ENCODE results near the gene PDCD11. TPM values are rescaled to one million over a fixed set of nuclear protein-coding genes. Genes with fewer than 3 reads are reported as not detected.

The PDCD11 gene
- total and polyA plus RNA-seq, 2 experiments from 2014 or later, result 14.8 to 15.5 TPM

GRCh38 chr10:103419101-103419500, 22.7 kb downstream of the PDCD11 start:
- Histone ChIP-seq H3K36me3 (replicated peaks; ENCODE audit: insufficient read depth, low read depth) (no peaks in the 10 kb centered on the region), H3K4me2 (no peak overlapping the region), H3K79me2 (no peaks in the 10 kb centered on the region), H2AFZ (no peak overlapping the region), H4K20me1 (ENCODE audit: insufficient read depth, poor library complexity, severe bottlenecking) (no peaks in the 10 kb centered on the region), H3K27ac (no peak overlapping the region), H3K27me3 (no peaks in the 10 kb centered on the region), H3K4me3 (no peak overlapping the region), H3K9me2 (replicated peaks; ENCODE audit: insufficient read depth) (no peaks in the 10 kb centered on the region), H3K4me1 (ENCODE audit: insufficient read depth) (no peaks in the 10 kb centered on the region), H3K9me3 (ENCODE audit: low read depth) (no peaks in the 10 kb centered on the region)
- no peak for TF ChIP-seq EZH2phosphoT487 (IDR thresholded peaks at IDR 0.05; ENCODE audit: low read depth, severe bottlenecking, unreplicated experiment)
- WGBS (ENCODE audit: low lambda C conversion rate, missing lambda C conversion rate), result 96% methylated on average over 4 of the region's 4 CpGs
- DNase-seq (ENCODE audit: low spot score), result no peak

GRCh38 chr10:103423748-103424147, 27.3 kb downstream of the PDCD11 start:
- no peak for DNase-seq (ENCODE audit: low spot score)
- no peaks in the 10 kb centered on the region for H3K36me3 ChIP-seq (replicated peaks; ENCODE audit: insufficient read depth, low read depth)

GRCh38 chr10:103427866-103428265, 31.4 kb downstream of the PDCD11 start:
- WGBS (ENCODE audit: low lambda C conversion rate, missing lambda C conversion rate), result 89% methylated on average over 9 of the region's 9 CpGs
- no peaks in the 10 kb centered on the region for H3K36me3 ChIP-seq (replicated peaks; ENCODE audit: insufficient read depth, low read depth)

More at GRCh38 chr10:103423748-103424147, 27.3 kb downstream of the PDCD11 start:
- Histone ChIP-seq H3K79me2 (no peaks in the 10 kb centered on the region), H3K4me1 (ENCODE audit: insufficient read depth) (no peaks in the 10 kb centered on the region), H3K4me3 (no peak overlapping the region), H4K20me1 (ENCODE audit: insufficient read depth, poor library complexity, severe bottlenecking) (no peaks in the 10 kb centered on the region), H3K9me3 (ENCODE audit: low read depth) (no peaks in the 10 kb centered on the region), H3K9me2 (replicated peaks; ENCODE audit: insufficient read depth) (no peaks in the 10 kb centered on the region), H3K27me3 (no peaks in the 10 kb centered on the region), H2AFZ (no peak overlapping the region), H3K4me2 (no peak overlapping the region), H3K27ac (no peak overlapping the region)
- 93% methylated on average over 5 of the region's 5 CpGs for WGBS (ENCODE audit: low lambda C conversion rate, missing lambda C conversion rate)
- no peak for TF ChIP-seq EZH2phosphoT487 (IDR thresholded peaks at IDR 0.05; ENCODE audit: low read depth, severe bottlenecking, unreplicated experiment)
- TF ChIP-seq CTCF (IDR thresholded peaks at IDR 0.05; ENCODE audit: poor library complexity), result no peak
- no peak for TF ChIP-seq EZH2 (IDR thresholded peaks at IDR 0.05; ENCODE audit: borderline replicate concordance)

More at GRCh38 chr10:103427866-103428265, 31.4 kb downstream of the PDCD11 start:
- H4K20me1 ChIP-seq (ENCODE audit: insufficient read depth, poor library complexity, severe bottlenecking), result no peaks in the 10 kb centered on the region
- no peaks in the 10 kb centered on the region for H3K27me3 ChIP-seq
- DNase-seq (ENCODE audit: low spot score), result no peak
- TF ChIP-seq EZH2phosphoT487 (IDR thresholded peaks at IDR 0.05; ENCODE audit: low read depth, severe bottlenecking, unreplicated experiment), result no peak
- TF ChIP-seq CTCF (IDR thresholded peaks at IDR 0.05; ENCODE audit: poor library complexity), result no peak
- TF ChIP-seq EZH2 (IDR thresholded peaks at IDR 0.05; ENCODE audit: borderline replicate concordance), result no peak
- no peak overlapping the region for H3K4me2 ChIP-seq
- no peaks in the 10 kb centered on the region for H3K4me1 ChIP-seq (ENCODE audit: insufficient read depth)
- H3K9me2 ChIP-seq (replicated peaks; ENCODE audit: insufficient read depth), result no peaks in the 10 kb centered on the region
- H3K4me3 ChIP-seq, result no peak overlapping the region
- H3K27ac ChIP-seq, result no peak overlapping the region
- H2AFZ ChIP-seq, result no peak overlapping the region
- H3K9me3 ChIP-seq (ENCODE audit: low read depth), result no peaks in the 10 kb centered on the region
- no peaks in the 10 kb centered on the region for H3K79me2 ChIP-seq
